HEK293 (cell line): ENCODE results near the gene CPNE5.
A peak's percentile ranks its signal among the peaks of the same experiment; 100 is the strongest.

Source experiments
- BCL11A ChIP-seq: fragments of 450-650 bp; formaldehyde crosslinking; IDR thresholded peaks from 2 replicates; pipeline ENCODE4 v1.5.1; 2016; ENCODE audit warnings: low read depth, missing biosample characterization, missing genetic modification characterization
- GLI4 ChIP-seq: fragments of 450-650 bp; formaldehyde crosslinking; IDR thresholded peaks from 2 replicates; pipeline ENCODE4 v1.5.1; 2016; ENCODE audit warnings: missing biosample characterization, missing genetic modification characterization
- KLF8 ChIP-seq: fragments of 450-650 bp; formaldehyde crosslinking; IDR thresholded peaks from 2 replicates; pipeline ENCODE4 v1.5.1; 2016; ENCODE audit warnings: missing biosample characterization, missing genetic modification characterization
- RBAK ChIP-seq: fragments of 450-650 bp; formaldehyde crosslinking; IDR thresholded peaks from 2 replicates; pipeline ENCODE4 v1.5.1; 2016; ENCODE audit warnings: missing biosample characterization, missing genetic modification characterization
- SCRT2 ChIP-seq: fragments of 450-650 bp; formaldehyde crosslinking; IDR thresholded peaks from 2 replicates; pipeline ENCODE4 v1.5.1; 2016; ENCODE audit warnings: missing biosample characterization, missing genetic modification characterization
- ZFHX2 ChIP-seq: fragments of 450-650 bp; formaldehyde crosslinking; conservative IDR thresholded peaks from 2 replicates; pipeline ENCODE4 v1.5.1; 2016; ENCODE audit warnings: missing biosample characterization, missing genetic modification characterization
- ZNF132 ChIP-seq: fragments of 450-650 bp; formaldehyde crosslinking; IDR thresholded peaks from 2 replicates; pipeline ENCODE4 v1.5.1; 2017; ENCODE audit warnings: missing biosample characterization, missing genetic modification characterization, borderline replicate concordance
- ZNF211 ChIP-seq: fragments of 450-650 bp; formaldehyde crosslinking; IDR thresholded peaks from 2 replicates; pipeline ENCODE4 v1.5.1; 2016; ENCODE audit warnings: low read depth, missing biosample characterization, missing genetic modification characterization
- ZNF23 ChIP-seq: fragments of 450-650 bp; formaldehyde crosslinking; IDR thresholded peaks from 2 replicates; pipeline ENCODE4 v1.5.1; 2016; ENCODE audit warnings: missing biosample characterization, missing genetic modification characterization, borderline replicate concordance
- ZNF266 ChIP-seq: fragments of 450-650 bp; formaldehyde crosslinking; IDR thresholded peaks from 2 replicates; pipeline ENCODE4 v1.5.1; 2016; ENCODE audit warnings: missing biosample characterization, missing genetic modification characterization, low read depth
- ZNF423 ChIP-seq: fragments of 450-650 bp; formaldehyde crosslinking; IDR thresholded peaks from 2 replicates; pipeline ENCODE4 v1.5.1; 2016; ENCODE audit warnings: missing biosample characterization, missing genetic modification characterization
- ZNF529 ChIP-seq: fragments of 450-650 bp; formaldehyde crosslinking; IDR thresholded peaks from 2 replicates; pipeline ENCODE4 v1.5.1; 2017; ENCODE audit warnings: missing genetic modification characterization, missing biosample characterization; ENCODE audit not compliant: insufficient replicate concordance
- ZNF560 ChIP-seq: fragments of 450-650 bp; formaldehyde crosslinking; IDR thresholded peaks from 2 replicates; pipeline ENCODE4 v1.5.1; 2017; ENCODE audit warnings: missing biosample characterization, missing genetic modification characterization, borderline replicate concordance
- ZNF561 ChIP-seq: fragments of 450-650 bp; IDR thresholded peaks from 2 replicates; pipeline ENCODE4 v1.5.1; 2018; ENCODE audit warnings: missing biosample characterization, missing genetic modification characterization, borderline replicate concordance
- ZNF571 ChIP-seq: fragments of 450-650 bp; formaldehyde crosslinking; IDR thresholded peaks from 2 replicates; pipeline ENCODE4 v1.5.0; 2017; ENCODE audit warnings: missing biosample characterization, missing genetic modification characterization
- ZNF785 ChIP-seq: fragments of 450-650 bp; formaldehyde crosslinking; IDR thresholded peaks from 2 replicates; pipeline ENCODE4 v1.5.1; 2016; ENCODE audit warnings: missing biosample characterization, missing genetic modification characterization
- ZNF830 ChIP-seq: fragments of 450-650 bp; IDR thresholded peaks from 2 replicates; pipeline ENCODE4 v1.5.0; 2018; ENCODE audit warnings: missing biosample characterization, missing genetic modification characterization, low read depth, mild to moderate bottlenecking, moderate library complexity
- ZSCAN30 ChIP-seq: fragments of 450-650 bp; IDR thresholded peaks from 2 replicates; pipeline ENCODE4 v1.5.1; 2018; ENCODE audit warnings: missing biosample characterization, mild to moderate bottlenecking, missing genetic modification characterization, moderate library complexity
- TF ChIP-seq, protein P1 (sequence below): fragments of 450-650 bp; formaldehyde crosslinking; IDR thresholded peaks from 2 replicates; pipeline ENCODE4 v1.5.0; 2017; ENCODE audit warnings: missing biosample characterization, missing genetic modification characterization, borderline replicate concordance
- TF ChIP-seq, protein P2 (sequence below): fragments of 450-650 bp; formaldehyde crosslinking; conservative IDR thresholded peaks from 2 replicates; pipeline ENCODE4 v1.5.1; 2016; ENCODE audit warnings: low read depth, missing biosample characterization, missing genetic modification characterization
- TF ChIP-seq, protein P3 (sequence below): fragments of 450-650 bp; formaldehyde crosslinking; IDR thresholded peaks from 2 replicates; pipeline ENCODE4 v1.5.1; 2016; ENCODE audit warnings: missing biosample characterization, missing genetic modification characterization
- TF ChIP-seq, protein P4 (sequence below): fragments of 450-650 bp; formaldehyde crosslinking; IDR thresholded peaks from 2 replicates; pipeline ENCODE4 v1.5.1; 2016; ENCODE audit warnings: missing biosample characterization, missing genetic modification characterization
- TF ChIP-seq, protein P5 (sequence below): fragments of 450-650 bp; formaldehyde crosslinking; IDR thresholded peaks from 2 replicates; pipeline ENCODE4 v1.5.1; 2017; ENCODE audit warnings: missing biosample characterization, missing genetic modification characterization
- TF ChIP-seq, protein P6 (sequence below): fragments of 450-650 bp; formaldehyde crosslinking; IDR thresholded peaks from 2 replicates; pipeline ENCODE4 v1.5.1; 2017; ENCODE audit warnings: missing biosample characterization, missing genetic modification characterization

CPNE5 gene

DNA sequence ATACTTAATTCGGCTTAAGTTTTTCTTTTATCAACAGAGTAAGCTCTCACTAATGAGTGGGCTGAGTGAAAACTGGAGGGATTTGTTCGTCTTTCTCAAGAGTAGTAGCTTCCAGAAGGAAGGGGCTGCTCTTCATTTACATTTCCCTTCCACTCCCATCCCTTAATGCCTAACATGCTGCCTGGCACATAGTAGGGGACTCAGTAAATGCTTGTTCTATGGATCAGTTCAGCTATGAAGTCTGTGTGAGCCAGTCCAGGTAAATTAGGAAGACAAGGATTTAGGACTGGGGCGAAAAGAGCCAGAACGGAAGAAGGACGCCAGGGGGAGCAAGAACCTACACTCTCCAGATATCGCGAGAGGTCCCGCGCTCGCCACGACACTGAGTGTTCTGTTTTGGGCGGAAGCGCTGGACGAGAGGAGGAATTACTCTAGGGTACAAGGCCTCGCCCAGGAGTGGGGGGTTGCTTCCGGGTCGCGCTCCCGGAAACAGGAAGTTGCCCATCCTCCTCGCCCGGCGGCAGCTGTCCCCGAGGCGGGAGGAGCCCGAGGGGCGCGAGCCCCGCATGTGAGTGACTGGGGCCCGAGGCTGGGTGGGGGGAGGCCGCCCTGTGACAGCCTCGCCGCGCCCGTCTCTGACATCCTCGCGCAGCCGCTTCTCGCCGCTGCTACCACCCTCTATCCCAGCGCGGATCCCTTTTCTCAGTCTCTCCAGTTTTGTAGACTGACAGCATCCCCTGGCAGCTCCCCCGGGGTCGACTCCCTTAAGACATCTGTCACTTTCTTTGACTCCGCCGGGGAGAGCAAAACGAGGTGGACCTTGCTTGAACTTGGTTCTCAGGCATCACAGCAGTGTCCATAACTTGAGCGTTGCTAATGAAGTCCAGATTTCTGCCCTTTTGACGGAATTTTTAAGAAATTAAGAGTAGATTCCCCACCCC is 46.5 kb upstream of the CPNE5 start, which contains the start of gene C6orf89 (continued):
- TF ChIP-seq, protein P1, sequence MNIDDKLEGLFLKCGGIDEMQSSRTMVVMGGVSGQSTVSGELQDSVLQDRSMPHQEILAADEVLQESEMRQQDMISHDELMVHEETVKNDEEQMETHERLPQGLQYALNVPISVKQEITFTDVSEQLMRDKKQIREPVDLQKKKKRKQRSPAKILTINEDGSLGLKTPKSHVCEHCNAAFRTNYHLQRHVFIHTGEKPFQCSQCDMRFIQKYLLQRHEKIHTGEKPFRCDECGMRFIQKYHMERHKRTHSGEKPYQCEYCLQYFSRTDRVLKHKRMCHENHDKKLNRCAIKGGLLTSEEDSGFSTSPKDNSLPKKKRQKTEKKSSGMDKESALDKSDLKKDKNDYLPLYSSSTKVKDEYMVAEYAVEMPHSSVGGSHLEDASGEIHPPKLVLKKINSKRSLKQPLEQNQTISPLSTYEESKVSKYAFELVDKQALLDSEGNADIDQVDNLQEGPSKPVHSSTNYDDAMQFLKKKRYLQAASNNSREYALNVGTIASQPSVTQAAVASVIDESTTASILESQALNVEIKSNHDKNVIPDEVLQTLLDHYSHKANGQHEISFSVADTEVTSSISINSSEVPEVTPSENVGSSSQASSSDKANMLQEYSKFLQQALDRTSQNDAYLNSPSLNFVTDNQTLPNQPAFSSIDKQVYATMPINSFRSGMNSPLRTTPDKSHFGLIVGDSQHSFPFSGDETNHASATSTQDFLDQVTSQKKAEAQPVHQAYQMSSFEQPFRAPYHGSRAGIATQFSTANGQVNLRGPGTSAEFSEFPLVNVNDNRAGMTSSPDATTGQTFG = no peak
- 0 out of 2 replicates have a peak, but pooled peaks have one; percentile 39 for TF ChIP-seq BCL11A (tag by site-specific recombination)
- TF ChIP-seq ZNF529 = no peak
- no peak for TF ChIP-seq ZNF830 (tag by site-specific recombination)
- no peak for TF ChIP-seq ZNF23 (tag by site-specific recombination)
- peak; percentile 77 for TF ChIP-seq ZSCAN30
- TF ChIP-seq ZNF571 = no peak
- TF ChIP-seq, protein P2, sequence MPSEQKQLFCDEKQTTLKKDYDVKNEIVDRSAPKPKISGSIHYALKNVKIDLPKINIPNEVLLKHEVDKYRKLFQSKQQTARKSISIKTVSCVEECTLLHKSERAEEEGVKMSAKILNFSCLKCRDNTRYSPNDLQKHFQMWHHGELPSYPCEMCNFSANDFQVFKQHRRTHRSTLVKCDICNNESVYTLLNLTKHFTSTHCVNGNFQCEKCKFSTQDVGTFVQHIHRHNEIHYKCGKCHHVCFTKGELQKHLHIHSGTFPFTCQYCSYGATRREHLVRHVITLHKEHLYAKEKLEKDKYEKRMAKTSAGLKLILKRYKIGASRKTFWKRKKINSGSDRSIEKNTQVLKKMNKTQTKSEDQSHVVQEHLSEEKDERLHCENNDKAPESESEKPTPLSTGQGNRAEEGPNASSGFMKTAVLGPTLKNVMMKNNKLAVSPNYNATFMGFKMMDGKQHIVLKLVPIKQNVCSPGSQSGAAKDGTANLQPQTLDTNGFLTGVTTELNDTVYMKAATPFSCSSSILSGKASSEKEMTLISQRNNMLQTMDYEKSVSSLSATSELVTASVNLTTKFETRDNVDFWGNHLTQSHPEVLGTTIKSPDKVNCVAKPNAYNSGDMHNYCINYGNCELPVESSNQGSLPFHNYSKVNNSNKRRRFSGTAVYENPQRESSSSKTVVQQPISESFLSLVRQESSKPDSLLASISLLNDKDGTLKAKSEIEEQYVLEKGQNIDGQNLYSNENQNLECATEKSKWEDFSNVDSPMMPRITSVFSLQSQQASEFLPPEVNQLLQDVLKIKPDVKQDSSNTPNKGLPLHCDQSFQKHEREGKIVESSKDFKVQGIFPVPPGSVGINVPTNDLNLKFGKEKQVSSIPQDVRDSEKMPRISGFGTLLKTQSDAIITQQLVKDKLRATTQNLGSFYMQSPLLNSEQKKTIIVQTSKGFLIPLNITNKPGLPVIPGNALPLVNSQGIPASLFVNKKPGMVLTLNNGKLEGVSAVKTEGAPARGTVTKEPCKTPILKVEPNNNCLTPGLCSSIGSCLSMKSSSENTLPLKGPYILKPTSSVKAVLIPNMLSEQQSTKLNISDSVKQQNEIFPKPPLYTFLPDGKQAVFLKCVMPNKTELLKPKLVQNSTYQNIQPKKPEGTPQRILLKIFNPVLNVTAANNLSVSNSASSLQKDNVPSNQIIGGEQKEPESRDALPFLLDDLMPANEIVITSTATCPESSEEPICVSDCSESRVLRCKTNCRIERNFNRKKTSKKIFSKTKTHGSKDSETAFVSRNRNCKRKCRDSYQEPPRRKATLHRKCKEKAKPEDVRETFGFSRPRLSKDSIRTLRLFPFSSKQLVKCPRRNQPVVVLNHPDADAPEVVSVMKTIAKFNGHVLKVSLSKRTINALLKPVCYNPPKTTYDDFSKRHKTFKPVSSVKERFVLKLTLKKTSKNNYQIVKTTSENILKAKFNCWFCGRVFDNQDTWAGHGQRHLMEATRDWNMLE (tag by site-specific recombination) = peak; percentile 100
- no peak for TF ChIP-seq ZNF211 (tag by site-specific recombination)
- TF ChIP-seq ZFHX2 (tag by site-specific recombination) = 0 out of 2 replicates have a peak, but pooled peaks have one; percentile 24
- no peak for TF ChIP-seq ZNF785
- no peak for TF ChIP-seq ZNF132 (tag by site-specific recombination)
- no peak for TF ChIP-seq ZNF560 (tag by site-specific recombination)
- TF ChIP-seq RBAK (tag by site-specific recombination) = no peak
- TF ChIP-seq ZNF561 (tag by site-specific recombination) = peak; percentile 85; the same call in 1 of the 2 replicates
- peak; percentile 97 for TF ChIP-seq KLF8
- TF ChIP-seq, protein P3, sequence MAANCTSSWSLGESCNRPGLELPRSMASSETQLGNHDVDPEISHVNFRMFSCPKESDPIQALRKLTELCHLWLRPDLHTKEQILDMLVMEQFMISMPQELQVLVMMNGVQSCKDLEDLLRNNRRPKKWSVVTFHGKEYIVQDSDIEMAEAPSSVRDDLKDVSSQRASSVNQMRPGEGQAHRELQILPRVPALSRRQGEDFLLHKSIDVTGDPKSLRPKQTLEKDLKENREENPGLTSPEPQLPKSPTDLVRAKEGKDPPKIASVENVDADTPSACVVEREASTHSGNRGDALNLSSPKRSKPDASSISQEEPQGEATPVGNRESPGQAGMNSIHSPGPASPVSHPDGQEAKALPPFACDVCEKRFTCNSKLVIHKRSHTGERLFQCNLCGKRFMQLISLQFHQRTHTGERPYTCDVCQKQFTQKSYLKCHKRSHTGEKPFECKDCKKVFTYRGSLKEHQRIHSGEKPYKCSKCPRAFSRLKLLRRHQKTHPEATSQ (tag by site-specific recombination) = peak; percentile 66; the same call in 1 of the 2 replicates
- TF ChIP-seq SCRT2 (tag by site-specific recombination) = no peak
- TF ChIP-seq, protein P4, sequence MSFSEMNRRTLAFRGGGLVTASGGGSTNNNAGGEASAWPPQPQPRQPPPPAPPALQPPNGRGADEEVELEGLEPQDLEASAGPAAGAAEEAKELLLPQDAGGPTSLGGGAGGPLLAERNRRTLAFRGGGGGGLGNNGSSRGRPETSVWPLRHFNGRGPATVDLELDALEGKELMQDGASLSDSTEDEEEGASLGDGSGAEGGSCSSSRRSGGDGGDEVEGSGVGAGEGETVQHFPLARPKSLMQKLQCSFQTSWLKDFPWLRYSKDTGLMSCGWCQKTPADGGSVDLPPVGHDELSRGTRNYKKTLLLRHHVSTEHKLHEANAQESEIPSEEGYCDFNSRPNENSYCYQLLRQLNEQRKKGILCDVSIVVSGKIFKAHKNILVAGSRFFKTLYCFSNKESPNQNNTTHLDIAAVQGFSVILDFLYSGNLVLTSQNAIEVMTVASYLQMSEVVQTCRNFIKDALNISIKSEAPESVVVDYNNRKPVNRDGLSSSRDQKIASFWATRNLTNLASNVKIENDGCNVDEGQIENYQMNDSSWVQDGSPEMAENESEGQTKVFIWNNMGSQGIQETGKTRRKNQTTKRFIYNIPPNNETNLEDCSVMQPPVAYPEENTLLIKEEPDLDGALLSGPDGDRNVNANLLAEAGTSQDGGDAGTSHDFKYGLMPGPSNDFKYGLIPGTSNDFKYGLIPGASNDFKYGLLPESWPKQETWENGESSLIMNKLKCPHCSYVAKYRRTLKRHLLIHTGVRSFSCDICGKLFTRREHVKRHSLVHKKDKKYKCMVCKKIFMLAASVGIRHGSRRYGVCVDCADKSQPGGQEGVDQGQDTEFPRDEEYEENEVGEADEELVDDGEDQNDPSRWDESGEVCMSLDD (tag by site-specific recombination) = peak; percentile 94
- TF ChIP-seq, protein P5, sequence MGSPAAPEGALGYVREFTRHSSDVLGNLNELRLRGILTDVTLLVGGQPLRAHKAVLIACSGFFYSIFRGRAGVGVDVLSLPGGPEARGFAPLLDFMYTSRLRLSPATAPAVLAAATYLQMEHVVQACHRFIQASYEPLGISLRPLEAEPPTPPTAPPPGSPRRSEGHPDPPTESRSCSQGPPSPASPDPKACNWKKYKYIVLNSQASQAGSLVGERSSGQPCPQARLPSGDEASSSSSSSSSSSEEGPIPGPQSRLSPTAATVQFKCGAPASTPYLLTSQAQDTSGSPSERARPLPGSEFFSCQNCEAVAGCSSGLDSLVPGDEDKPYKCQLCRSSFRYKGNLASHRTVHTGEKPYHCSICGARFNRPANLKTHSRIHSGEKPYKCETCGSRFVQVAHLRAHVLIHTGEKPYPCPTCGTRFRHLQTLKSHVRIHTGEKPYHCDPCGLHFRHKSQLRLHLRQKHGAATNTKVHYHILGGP = no peak
- TF ChIP-seq ZNF423 = peak; percentile 47; the same call in 1 of the 2 replicates
- TF ChIP-seq, protein P6, sequence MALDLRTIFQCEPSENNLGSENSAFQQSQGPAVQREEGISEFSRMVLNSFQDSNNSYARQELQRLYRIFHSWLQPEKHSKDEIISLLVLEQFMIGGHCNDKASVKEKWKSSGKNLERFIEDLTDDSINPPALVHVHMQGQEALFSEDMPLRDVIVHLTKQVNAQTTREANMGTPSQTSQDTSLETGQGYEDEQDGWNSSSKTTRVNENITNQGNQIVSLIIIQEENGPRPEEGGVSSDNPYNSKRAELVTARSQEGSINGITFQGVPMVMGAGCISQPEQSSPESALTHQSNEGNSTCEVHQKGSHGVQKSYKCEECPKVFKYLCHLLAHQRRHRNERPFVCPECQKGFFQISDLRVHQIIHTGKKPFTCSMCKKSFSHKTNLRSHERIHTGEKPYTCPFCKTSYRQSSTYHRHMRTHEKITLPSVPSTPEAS = no peak
- TF ChIP-seq ZNF266 (tag by site-specific recombination) = no peak
- TF ChIP-seq GLI4 (tag by site-specific recombination) = no peak
